GM18502 (cell line): ENCODE data around the gene DNAH8.

ENCODE experiments used
- ATAC-seq: cut with Tn5 transposase; IDR thresholded peaks from one replicate; pipeline ENCODE4 v1.9.1; 2021; ENCODE audit warnings: mild to moderate bottlenecking; ENCODE audit not compliant: unreplicated experiment, poor library complexity

DNAH8 gene

GRCh38 chr6:39077882-39078594 lies 362.9 kb downstream of the DNAH8 start:
- no peak for ATAC-seq

- ATAC-seq = no peak
Observed at GRCh38 chr6:39078695-39079094, 363.6 kb downstream of the DNAH8 start.

- no peak for ATAC-seq
Observed at GRCh38 chr6:39079197-39080125, 364.4 kb downstream of the DNAH8 start.
